T-helper 22 cell (primary cell): ENCODE results near the gene PRTN3.
"Not testable (repeated sequence)": the region's sequence is repeated elsewhere in the genome, so short reads cannot be mapped to it uniquely, and the experiment has no call there.

ENCODE experiments used
- DNase-seq: peaks from one replicate; pipeline ENCODE4 v3.0.0-alpha.2; 2020; ENCODE audit warnings: low read depth

Gene PRTN3

DNA sequence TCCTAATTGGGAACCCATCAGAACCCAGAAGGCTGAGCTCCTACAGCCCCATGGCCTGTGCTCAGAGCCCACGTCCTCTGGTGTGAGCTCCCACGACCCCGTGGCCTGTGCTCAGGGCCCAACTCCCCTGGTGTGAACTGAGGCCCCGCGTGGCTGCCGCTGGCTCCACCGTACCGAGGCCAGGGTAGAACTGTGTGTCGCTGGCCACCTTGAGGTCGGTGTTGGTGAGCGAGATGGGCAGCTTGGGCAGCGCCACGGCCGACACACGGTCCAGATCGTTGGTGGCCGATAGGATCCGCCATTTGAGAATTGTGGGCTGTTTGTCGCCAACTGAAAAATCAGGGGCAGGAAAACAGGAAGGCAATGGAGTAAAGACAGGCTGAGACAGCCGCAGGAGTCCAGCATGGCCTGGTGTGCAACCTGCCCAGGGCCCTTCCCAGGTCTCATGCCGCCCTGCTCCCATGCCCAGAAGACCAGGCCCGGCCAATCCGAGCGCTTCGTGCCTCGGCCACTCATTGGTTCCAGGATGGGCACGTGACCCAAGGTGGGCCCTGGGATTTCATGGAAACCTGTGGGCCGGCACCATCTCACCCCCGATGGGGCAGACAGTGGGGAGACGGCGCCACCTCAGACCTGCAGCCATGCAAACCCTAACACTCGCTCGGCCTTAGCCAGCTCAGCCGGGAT lies 40.7 kb downstream of the PRTN3 start:
- no peak for DNase-seq

DNA sequence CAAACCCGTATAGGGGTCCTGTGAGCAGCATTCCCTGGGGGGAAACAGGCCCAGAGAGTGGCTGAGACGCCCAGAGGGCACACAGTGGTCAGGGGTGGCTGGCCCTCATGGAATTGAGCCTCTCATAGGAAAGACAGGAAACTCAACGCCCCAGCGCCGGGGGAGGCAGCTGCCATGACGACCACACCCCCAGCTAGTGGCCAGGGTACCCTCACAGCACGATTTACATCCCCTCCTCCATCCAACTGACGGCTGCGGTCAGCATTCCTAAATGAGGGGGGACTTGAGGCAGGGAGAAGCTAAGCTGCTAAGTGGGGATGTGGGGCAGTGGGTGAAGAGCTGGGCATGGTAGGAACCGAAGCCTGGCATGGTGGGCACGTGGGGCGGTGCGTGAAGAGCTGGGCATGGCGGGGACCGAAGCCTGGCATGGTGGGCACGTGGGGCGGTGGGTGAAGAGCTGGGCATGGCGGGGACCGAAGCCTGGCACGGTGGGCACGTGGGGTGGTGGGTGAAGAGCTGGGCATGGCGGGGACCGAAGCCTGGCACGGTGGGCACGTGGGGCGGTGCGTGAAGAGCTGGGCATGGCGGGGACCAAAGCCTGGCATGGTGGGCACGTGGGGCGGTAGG lies 42.2 kb downstream of the PRTN3 start:
- no peak for DNase-seq

DNA sequence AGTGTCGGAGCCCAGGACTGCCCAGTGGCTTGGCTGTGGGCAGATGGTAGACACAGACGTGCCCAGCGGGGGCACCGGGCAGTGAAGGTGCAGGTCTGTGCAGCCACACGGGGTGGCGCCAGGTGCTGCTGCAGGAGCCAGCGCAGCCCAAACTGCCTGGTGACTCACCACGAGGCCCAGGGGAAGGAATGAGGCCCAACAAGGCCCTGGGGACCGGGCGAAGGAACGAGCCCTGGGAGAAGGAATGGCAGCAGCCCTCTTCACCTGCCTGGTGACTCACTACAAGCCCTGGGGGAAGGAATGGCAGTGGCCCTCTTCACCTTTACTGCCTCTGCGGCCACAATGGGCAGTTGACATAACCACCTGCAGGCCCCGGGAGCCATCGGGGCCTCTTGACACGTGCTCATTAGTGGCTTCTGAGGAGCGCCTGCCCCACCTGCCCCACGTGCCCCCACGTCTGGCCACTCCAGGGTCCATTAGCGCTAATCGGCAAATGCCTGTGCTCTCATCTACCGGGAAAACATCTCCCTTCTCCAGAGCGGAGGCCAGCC lies 42.9 kb downstream of the PRTN3 start:
- DNase-seq: no peak

DNA sequence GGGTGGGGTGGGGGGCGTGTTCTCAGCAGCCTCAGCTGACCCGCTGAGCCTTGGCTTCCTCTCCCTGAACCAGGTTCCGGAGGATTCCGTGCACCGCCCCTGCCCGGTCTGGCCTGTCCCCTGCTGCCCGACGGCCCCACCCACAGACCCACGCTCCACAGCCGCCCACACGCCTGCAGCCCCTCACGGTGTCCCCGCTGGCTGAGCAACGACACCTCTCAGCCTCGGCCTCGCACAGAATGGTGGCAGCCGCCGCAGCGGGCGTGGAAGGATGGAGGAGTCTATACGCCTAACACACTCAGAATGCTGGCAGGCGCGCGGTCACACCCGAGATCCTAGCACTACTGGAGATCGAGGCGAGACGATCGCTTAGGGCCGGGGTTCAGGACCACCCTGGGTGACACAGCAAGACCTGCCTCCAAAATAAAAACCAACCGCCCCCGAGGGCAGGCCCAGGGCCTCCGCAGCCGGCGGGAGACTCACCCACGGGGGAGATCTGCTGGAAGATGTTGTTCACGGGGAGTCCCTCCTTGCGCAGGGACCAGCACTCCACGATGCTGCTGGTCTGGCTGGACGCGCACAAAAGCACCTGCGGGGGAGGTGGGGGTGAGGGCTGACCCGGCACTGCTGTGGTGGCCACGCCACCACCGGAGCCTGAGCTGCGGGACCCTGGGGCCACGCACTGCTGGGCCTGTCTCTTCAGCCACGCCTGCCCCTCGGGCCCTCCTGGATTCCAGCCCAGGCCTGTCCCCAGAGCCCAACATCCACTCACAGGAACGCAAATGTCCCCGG lies 43.8 kb downstream of the PRTN3 start:
- no peak for DNase-seq

DNA sequence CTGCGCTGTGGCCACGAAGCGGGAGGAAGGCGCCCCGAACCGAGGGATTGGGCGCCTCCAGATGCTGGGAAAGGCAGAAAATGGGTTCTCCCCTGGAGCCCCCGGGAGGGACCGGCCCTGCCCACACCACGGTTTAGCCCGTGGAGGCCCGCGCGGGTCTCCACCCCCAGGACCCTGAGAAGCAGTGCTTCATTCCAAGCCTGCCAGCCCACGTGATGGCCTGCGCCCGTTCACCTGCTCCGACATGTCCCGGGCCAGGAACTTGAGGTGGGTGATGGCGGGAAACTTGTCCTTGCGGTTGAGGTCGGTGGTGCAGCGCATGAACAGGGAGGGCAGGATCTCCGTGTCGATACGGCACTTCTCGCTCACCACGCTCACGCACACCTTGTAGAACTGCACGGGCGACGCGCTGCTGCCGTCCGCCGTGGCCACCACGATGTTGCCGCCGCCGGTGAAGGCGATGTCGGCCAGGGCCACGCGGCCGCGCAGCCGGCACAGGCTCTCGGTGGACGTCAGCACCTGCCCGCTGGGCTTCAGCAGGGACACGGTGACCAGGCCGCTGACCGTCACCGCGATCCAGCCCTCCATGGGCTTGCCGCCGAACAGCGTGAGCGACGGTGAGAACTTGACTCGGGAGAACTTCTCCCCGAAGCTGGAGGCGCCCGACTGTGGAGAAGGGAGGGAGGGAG lies 44.9 kb downstream of the PRTN3 start:
- no peak for DNase-seq

DNA sequence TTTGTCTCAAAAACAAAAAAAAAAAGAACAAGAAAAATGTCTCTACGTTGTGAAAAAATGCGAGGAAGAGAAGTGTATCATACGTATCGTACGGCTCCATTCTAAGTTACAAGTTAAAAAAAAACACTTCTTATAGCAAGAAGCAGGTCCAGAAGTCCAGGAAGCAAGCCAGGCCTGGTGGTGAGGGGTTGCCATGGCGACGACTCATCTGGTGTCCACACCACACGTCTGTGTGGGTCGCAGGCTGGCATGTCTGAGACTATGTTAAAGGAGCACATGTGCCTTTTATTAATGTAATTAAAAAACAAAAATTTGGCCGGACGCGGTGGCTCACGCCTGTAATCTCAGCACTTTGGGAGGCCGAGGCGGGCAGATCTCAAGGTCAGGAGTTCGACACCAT lies 46.3 kb downstream of the PRTN3 start:
- DNase-seq: no peak

DNA sequence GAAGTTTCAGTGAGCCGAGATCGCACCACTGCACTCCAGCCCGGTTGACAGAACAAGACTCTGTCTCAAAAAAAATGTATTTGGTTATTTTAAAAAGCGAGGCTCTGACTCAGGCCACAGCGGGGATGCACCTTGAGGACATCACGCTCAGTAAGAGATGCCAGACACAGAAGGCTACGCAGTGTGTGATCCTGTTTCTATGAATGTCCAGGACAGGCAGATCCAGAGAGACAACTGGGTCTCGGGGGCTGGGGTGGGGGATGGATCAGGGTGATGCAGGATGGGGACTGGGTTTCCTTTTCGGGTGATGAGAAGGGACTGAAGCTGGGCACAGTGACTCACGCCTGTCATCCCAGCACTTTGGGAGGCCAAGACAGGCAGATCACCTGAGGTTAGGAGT lies 46.8 kb downstream of the PRTN3 start:
- DNase-seq: no peak

DNA sequence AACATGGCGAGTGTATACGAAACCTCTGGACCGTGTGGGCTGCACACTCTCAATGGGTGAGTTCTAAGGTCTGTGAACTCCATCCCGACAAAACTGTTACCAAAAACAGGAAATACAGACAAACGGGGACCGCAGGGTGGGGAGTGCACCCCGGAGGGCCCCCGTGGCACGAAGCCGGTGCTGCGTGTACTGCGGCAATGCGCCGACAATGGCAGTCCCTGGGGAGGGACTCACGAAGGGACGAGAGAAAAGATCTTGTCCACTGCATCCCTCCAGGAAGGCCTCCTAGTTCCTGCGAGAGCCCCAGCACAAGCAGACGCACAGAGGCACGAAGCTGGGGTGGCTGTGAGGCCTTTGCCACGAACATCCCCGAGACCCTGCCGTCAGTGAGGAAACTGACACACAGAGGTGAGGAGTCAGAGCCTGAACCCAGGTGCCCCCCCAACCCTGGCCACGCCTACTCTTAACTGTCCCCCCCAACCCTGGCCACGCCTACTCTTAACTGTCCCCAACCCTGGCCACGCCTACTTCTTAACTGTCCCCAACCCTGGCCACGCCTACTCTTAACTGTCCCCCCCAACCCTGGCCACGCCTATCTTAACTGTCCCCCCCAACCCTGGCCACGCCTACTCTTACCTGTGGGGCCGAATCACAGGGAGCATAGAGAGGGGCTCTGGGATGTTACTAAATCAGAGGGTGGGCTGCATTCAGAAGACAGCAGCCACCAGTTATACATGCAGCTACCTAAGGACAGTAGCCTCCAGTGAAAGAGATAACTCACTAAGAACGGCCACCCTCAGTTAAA lies 48.0 kb downstream of the PRTN3 start:
- DNase-seq: peak; percentile 58

DNA sequence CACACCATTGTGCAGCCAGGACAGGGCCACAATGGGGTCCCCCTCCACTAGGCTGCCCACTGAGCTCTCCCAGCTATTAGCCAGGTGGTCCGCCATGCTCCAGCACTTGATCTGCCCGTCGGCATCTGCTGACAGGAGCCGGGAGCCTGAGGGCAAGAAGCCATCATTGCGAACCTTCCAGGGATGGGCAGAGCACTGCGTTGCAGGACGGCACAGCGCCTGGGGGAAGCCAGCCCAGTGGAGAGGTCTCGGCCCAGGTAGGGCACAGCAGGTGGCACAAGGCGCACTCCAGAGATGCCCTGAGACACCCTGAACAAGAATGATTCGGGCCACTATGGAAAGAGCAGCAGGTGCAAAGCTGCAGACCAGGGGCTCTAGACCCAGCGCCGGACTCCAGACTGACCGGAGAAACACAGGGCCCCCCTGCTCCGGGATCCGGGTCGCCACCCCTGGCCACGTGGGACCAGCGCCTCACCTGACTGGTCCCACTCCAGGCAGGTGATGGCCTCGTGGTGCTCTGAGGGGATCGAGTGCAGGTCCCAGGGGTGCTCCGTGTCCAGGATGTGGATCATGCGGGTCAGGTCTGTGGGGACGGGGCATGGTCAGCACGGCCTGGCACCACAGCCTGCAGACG lies 49.0 kb downstream of the PRTN3 start:
- no peak for DNase-seq

DNA sequence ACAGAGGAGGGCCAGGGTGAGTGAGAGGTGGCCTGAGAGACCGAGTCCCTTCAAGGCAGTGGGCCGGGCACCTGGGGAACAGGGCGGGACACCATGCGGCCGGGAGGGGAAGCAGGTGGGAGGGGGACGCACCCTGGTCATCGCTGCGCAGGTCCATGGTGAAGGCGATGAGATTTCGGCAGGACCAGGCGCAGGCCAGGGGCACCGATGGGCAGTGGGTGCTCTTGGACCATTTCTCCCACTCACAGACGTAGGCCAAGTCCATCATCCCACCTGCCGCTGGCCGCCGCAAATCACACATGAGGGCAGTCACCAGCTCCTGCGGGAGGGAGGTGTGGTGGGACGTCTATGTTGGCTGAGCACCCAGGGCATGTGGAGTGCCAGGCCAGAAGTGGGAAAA lies 50.0 kb downstream of the PRTN3 start:
- DNase-seq: no peak

DNA sequence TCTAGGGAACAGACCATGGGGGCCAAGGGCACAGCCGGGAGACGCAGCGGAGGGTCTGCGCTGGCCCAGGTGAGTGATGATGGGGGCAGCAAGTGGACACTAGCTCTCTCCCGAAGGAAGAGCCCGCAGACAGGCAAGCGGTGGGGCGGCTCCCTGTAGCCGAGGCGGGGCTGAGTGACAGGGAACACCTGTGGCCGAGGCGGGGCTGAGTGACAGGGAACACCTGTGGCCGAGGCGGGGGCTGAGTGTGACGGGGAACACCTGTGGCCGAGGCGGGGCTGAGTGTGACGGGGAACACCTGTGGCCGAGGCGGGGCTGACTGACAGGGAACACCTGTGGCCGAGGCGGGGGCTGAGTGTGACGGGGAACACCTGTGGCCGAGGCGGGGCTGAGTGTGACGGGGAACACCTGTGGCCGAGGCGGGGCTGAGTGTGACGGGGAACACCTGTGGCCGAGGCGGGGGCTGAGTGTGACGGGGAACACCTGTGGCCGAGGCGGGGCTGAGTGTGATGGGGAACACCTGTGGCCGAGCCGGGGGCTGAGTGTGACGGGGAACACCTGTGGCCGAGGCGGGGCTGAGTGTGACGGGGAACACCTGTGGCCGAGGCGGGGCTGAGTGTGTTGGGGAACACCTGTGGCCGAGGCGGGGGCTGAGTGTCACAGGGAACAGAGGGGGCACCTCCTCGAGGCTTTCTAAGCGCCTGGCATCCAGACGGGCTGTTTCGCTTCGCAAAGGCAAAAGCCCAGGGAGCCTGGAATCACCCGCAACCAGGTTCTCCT lies 50.8 kb downstream of the PRTN3 start:
- not testable (repeated sequence) for DNase-seq

DNA sequence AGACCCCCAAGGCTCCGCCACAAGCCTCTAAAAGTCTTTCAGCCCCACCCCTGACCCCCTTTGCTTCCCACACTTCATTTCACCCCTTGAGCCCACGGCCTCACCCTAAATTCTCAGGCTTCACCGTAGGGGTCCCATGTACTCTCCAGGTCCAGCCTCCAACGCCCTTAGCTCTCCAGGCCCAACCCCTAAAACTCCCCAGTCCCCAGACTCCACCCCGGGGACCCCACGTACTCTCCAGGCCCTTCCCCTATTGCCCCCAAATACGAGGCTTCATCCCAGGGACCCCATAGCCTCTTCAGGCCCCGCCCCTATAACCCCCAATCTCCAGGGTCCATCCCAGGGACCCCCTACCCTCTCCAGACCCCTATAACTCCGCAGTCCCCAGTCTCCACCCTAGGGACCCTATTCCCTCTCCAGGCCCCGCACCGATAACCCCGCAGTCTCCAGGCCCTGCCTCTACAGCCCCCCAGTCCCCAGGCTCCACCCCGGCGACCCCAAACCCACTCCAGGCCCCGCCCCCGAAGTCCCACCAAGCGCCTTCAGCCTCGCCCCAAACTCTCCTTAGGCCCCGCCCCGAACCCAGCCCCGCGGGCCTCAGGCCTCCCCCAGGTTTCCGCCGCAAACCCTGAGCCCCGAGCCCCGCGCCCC lies 51.6 kb downstream of the PRTN3 start:
- no peak for DNase-seq

DNA sequence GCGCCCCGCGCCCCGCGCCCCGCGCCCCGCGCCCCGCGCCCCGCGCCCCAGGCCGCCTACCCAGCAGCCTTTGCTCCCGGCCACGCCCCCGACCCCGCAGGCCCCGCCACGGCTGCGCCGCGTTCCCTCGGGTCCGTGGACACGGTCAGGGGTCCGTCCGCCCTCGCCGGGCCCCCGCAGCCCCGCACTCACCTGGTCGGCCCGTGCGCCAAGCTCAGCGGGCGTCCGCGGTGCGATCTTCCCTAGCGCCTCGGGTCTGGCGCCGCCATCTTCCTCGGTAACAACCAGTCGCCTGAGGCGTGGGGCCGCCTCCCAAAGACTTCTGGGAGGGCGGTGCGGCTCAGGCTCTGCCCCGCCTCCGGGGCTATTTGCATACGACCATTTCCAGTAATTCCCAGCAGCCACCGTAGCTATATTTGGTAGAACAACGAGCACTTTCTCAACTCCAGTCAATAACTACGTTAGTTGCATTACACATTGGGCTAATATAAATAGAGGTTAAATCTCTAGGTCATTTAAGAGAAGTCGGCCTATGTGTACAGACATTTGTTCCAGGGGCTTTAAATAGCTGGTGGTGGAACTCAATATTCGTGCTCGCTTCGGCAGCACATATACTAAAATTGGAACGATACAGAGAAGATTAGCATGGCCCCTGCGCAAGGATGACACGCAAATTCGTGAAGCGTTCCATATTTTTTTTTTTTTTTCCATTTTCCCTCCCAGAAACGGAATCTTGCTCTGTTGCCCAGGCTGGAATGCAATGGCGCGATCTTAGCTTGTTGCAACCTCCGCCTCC lies 52.3 kb downstream of the PRTN3 start, which contains the start of the genes MED16 and RNU6-9:
Gene MED16, minus strand, starts transcription at position 294 of the 796 bp plus-strand sequence. CDS start 2,056 bp downstream, outside the sequence.
Gene RNU6-9, plus strand, starts transcription at position 591 of the 796 bp plus-strand sequence.
- peak; percentile 85 for DNase-seq

DNA sequence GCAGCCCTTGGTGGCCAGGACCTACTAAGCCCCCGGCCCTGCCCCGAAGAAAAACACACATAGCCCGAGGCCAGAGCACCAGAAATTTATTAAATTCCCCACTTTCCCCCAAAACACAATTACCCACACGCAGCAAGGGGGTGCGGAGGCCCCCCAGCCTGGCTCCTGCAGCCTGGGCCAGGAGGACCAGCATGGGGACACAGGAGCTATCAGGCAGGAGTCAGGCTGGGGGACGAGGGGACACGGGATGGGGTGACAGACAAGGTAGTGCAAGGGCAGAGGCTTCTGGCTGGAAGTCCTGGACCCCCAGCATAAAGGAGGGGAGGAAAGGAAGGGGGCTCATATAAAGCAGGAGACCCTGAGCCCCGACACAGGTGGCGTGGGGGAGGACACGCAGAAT lies 55.6 kb downstream of the PRTN3 start:
- DNase-seq: no peak

DNA sequence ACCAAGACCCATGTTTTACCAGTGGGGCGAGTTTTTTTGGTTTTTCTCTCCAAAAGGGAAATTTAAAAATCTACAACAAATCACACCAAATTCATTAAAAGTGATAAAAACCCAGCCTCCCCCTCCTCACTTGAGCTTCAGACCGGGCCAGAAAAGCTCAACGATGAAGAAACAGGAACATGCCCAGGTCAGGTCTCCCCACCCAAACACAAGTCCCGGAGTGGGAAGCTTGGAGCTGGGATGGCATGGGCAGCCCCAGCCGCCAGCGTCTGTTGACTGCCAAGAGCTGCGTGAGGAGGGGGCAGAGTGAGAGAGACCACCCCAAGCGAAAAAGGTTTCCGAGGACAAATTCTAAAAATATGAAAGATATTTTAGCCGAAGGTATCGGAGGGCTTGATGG lies 56.2 kb downstream of the PRTN3 start:
- DNase-seq: no peak

DNA sequence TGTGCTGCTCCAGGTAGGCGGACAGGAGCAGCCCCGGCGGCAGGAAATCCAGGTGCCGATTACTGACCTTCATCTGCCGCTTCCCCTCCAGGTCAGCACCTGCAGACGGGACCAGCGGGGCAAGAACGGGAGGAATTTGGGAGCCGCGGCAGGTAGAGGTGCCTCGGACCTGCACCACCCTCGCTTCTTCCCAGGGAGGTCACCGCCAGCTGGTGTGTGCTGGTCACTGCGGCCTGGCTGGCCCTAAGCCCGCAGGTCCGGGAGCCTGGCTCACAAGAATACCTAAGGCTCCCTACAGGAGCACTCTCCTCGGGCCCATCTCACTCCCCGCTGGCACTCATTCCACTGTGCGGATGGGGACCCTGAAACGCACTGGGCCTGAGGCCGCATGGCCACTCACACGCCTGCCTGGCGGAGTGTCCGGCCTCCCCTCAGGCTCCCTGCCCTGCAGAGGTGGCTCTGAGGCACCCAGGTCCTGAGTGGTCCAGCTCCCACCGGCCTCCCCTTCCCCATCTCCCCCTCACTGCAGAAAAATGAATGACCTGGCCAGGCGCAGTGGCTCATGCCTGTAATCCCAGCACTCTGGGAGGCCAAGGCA lies 56.7 kb downstream of the PRTN3 start:
- no peak for DNase-seq
